Stimulated activated CD8-positive, alpha-beta memory T cell treated with anti-CD3 and anti-CD28 coated beads, Interleukin-15, amount 100 ng/mL, for 24 hours (primary cell): ENCODE results near the gene LAMB4.
"Not testable (repeated sequence)": the region's sequence is repeated elsewhere in the genome, so short reads cannot be mapped to it uniquely, and the experiment has no call there.

ENCODE experiments used
- DNase-seq: peaks from one replicate; pipeline ENCODE4 v3.0.0-alpha.2; 2020; ENCODE audit warnings: low read depth

Gene LAMB4

DNA sequence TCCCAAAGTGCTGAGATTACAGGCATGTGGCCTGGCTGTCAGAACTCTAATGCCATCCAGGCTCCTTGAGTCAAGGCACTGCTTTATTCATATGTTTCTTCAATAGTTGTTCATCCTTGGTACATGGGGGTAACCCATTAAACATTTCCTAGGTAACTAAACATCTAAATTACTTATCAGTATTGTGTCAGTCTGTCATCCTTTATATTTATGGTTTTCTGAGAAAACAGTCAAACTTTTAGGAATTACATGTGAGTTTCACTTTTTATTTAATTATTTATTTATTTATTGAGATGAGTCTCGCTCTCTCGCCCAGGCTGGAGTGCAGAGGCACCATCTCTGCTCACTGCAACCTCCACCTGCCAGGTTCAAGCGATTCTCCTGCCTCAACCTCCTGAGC is 81.7 kb downstream of the LAMB4 start:
- DNase-seq, result no peak

DNA sequence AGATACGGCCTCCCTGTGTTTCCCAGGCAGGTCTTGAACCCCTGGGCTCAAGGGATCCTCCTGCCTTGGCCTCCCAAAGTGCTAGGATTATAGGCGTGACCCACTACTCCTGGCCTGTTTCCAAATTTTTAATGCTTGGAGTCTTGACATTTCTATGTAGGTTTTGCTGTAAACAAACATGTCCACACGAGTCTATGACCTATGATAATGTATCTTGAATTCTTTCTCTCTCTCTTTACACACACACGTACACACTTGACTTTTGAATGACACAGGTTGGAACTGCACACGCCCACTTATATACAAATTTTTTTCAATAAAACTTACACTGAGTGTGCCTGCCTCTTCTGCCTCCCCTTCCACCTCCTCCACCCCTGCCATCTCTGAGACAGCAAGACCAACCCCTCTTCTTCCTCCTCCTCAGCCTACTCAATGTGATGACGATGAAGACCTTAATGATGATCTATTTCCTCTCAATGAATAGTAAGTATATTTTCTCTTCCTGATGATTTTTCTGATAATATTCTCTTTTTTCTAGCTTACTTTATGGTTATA is 83.1 kb downstream of the LAMB4 start:
- no peak for DNase-seq

DNA sequence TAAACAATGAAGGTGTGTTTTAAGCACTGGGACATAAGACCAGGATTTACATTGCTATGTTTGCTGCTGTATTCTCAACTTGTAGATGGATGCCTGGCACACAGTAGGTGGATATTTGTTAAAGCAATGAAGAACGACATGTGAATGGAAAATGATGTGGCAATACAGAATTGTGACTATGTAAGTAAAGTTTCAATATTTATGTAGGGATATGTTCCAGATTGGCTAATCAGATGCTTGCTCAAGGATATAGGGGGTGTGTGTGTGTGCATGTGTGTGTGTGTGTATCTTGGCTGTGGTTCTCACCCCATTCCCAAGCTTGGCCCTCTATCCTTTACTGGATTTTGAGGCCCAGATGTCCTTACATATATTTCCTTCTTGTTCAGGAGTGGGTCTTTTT is 84.5 kb downstream of the LAMB4 start:
- DNase-seq, result no peak

DNA sequence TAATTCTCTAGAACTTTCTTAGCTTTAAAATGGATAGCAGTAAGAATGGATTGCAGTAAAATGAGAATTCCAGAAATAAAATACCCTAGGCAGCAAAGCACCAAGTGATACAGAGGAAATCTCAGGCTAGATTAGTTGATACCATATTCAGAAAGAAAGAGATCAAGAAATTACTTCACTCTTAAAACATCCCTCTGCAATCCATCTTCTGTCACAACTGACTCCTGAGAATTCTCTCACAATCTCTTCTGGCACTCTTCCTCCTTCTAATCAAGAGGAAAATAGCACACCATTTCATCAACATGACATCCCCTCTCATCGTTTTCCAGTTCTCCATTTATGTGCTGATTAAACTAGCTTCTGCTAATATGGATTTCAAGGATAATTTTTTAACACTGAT is 85.0 kb downstream of the LAMB4 start:
- no peak for DNase-seq

DNA sequence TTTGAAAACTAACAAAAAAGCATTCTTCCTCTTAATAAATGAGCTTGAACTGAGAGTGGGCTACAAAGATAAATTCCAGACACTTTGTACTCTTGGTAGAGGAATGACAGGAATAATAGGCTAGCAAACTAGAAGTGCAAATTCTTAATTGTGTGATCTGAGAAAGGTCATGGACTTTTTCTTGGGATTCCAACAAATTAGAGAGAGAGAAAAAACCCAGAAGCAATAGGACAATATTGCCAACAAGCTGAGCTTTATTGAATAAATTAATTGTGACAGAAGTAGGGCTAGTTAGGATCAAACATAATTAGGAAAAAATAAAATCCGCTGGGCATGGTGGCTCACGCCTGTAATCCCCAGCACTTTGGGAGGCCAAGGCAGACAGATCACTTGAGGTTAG is 85.8 kb downstream of the LAMB4 start:
- no peak for DNase-seq

DNA sequence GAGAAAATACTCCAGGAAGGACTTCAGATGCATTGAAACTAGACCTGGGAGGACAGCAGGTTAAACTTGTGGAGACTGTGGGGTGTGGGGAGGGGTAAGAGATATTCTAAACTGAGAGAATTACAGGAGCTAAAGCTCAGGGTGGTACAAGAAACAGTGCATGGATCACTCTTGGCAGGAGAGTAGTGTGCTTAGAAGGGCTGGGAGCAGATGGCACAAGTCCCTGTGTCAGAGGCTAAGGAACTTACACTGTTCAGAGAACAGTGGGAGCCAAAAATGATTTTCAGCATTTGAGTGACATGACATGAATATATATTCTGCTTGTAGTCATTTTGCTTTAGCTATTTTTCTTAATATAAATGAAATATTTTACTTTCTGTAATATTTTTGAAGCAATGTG is 91.2 kb downstream of the LAMB4 start:
- no peak for DNase-seq

DNA sequence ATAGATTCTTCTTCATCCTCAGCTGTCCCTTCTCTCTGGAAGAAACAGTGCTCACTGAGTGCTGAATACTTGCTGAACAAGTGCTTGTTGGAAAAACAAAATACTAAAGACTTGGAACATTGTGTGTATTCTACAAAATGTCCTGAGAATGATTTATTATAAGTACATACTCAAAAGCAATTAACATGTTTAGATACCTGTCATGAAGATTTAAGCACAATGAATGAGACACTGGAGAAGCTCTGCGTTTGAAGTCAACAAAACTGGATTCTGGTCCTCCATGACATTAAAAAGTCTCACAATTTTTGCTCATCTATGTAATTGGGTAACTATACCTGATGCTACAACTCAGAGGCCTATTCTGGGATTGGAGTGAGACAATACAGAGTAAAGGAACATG is 92.4 kb downstream of the LAMB4 start:
- DNase-seq, result no peak

DNA sequence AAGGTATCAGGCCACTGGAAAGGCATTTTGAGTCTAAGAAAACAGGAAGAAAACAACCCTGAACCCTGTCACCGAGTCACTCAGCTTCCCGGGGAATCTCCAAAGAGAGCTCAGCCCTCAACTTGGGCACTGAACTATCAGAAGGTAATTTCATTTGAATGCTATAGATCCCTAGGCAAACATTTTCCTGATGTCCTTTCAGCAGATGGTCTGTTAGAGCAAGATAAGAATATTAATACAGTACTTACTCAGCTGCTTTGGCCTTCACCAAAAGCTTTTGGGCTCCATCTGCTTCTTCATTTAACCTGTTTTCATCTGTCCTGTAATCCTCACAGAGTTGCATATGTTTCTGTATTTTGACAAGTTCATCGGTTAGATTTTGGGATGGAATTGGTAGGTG is 93.0 kb downstream of the LAMB4 start:
- no peak for DNase-seq

DNA sequence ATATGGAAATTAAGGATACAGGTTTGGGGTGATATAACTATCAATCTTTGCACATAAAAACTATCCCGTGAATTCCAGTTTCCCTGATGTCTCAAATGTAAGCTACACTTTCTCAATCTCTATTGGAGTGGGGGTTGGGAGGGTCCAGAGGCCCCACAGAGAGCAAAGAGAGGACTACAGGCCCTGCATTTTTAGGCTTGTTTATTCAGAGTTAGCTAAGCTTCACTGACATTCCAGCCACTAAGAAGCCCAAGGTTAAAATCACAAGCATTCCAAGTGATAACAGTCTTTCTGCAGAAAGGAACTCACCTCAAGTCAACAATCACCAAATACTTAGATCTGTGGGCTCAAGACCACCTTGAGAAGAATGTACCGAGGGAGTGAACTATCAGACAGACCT is 95.6 kb downstream of the LAMB4 start:
- no peak for DNase-seq

DNA sequence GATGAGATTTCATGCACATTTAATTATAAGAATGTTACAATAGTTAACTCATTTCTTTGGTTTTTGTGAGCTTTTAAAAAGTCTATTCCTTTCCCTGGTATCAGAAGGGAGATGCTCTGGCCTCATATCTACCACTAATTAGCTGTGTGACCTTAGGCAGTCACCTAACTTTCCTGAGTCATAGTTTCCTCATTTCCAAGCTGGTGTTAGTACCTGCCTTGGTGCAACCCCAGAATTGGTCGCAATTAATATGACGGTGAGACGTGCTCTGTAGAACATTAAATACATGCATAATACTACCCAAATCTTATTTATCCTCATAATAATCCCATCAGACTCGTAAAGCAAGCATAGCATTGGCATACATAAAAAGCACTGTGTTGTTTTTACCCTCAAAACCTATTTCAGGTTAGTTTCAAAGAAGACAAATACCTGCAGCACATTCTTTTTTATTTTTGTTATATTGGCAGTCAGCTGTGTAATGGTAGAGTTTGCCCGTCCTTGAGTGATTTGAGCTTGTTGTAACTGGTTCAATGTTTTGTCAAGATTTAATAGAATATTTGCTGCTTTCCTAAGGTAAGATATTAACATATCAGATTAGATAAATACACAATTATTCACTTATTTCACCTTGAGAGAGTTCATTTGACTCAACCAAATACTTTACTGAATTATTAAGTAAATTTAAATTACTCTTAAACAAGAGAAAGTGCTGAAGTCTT is 96.2 kb downstream of the LAMB4 start:
- no peak for DNase-seq

DNA sequence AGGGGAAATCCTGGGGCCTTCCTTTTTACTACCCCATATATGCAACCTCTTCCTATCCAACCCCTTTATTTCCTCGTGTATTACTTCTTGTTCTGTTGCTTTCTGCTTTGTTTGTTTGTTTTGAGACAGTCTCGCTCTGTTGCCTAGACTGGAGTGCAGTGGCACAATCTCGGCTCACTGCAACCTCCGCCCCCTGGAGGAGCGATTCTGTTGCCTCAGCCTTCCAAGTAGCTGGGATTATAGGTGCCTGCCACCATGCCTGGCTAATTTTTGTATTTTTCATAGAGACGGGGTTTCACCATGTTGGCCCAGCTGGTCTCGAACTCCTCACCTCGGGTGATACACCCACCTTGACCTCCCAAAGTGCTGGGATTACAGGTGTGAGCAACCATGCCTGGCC is 96.9 kb downstream of the LAMB4 start:
- DNase-seq, result not testable (repeated sequence)

DNA sequence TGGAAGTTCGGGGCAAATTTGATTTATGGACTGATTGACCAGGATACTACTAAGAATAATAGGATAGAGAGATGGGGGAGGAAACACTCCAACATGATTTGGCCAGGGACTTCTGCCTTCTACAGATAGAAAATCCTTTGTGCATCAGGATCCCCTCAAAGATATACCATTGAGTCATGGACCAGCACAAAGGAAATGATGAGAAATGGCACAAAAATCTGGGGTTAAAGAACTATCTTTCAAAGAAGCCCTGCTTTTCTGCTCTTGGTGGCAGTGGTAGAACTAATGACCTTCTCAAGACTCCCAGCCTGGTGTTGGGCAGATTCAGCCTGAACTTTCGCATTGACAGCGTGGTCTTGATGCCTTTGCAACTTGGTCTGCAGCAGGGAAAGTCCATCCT is 99.6 kb downstream of the LAMB4 start:
- DNase-seq, result no peak

DNA sequence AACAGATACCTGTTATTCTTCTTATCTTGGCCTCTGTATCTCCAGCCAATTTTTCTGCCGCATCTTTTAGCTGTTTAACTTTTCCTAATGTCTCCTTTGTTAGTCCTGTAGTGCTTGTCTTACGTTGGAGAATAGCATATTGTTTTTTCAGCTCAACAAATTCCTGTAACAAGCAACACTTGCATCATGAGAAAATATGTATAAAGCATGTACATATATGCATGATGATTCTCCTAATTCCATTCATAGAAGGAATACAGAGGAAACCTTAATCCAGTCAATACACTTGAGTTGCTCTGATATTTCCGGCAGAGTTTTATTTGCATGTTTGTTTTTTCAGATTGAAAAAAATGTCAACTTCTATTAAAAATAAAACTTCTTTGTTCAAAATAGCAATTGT is 101.1 kb downstream of the LAMB4 start:
- DNase-seq, result no peak

DNA sequence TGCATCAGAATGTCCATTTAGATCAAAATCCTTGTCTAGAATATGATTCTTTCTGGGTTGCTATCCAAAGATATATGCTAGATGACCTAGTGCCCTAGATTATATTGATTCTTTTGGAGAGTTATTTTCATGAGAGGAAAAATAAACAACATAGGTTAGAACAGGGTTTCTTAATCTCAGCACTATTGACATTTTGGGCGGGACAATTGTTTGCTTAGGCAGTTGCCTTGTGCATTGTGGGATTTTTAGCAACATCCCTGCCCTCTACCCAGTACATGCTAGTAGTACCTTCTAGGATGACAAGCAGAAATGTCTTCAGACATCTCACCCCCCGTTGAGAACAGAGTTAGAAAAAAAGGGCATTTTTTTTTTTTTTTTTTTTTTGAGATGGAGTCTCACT is 102.0 kb downstream of the LAMB4 start:
- DNase-seq, result no peak

DNA sequence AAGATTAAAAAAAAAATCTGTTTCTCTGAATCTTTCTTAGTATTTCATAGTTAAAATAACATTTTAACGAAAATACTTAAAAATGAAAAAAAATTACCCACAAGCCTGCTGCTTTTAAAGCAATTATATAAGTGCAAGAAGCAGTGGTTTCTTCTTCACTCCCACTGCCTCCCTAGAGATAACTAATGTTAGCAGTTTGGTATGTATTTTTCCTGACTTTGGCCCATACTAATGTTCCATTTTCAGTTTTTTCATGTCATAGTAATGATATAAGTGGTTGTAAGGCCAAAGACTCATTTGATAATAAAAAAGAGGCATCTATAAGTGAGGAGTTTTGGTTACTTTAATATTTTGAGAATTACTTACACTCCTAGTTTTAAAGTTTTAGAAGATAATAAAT is 102.9 kb downstream of the LAMB4 start:
- no peak for DNase-seq

DNA sequence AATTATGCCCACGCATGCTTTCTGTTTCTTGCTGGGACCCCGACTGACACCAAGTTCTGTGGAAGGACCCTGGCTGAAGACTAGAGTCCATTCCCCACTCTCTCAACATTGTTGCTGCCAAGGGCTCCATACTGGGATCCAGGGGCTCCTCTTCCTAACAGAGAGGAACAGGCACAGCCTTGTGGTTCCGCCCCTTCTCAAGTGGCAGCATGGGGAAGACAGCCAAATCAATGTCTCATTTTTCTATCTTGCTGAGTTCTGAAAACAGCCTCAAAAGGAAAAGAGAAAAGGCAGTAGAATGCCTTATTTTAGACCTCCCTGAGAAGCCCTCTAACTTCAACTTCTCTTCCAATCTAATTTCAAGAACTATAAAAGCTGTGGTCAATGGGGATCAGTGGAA is 103.5 kb downstream of the LAMB4 start:
- no peak for DNase-seq

DNA sequence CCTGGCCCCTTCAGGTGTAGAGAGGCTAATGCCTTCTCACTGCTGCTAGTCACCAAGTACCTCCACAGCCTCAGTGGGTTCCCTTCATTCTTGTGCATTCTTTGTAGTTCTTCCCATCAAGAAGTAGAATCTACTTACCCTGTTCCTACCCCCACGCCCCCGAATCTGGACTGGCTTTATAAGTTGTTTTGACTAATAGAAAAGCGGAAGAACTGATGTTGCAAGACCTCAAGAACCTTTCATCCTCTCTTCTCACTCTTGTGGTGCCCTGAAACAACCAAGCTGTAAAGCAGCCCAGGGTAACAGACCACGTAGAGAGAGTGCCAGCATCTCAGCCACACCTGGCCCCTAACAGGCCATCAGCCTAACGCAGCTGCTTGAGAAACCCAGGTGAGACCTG is 104.0 kb downstream of the LAMB4 start:
- no peak for DNase-seq

DNA sequence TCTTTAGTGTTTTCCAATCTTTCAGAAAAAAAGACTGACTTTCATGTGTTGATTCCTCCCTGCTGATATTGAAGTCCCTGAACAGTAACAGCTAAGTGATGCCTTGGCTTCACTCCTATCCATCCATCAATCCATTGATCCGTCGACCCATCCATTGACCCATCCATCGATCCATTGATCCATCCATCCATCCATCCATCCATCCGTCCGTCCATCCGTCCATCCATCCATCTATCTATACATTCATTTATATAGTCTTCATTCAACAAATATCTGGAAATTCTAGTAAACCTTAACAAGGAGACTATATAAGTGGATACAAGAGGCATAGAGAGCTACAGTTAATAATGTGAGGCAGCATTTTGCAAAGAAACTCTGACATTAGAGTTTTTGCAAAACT is 105.6 kb downstream of the LAMB4 start:
- no peak for DNase-seq

DNA sequence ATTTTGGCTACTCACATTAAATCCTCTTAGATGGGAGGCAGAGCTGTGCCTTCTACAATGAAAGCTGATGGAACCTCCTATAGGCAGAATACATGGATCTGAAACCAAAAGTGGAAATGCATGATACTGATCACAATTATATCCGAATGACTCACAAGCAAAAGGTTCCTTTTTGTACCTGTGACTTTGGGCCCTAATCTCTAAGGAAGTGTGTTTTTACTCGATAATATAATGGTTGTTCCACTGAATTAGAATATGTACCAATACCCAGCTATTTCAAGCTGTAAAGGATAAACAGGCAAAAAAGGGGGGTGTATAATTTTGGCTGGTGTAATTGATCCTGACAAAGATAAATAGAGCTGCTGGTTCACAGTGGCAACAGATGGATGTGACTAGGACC is 109.6 kb downstream of the LAMB4 start:
- DNase-seq, result no peak

DNA sequence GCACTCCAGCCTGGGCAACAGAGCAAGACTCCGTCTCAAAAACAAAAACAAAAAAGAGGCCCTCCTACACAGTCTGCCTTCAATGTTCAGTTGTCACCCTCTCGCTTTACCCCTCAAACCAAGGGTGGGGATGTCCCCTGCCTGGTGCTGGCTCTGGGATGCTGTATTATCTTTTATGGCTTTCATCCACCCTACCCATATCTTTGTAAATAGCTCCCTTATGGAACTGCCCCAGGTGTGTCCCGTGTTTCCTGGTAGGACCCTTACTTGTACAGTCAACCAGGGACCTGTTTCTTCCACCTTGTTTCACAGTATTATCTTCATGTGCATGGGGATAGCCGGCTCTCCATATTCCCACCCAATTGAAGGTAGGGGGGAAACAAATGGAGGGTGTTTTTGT is 111.5 kb downstream of the LAMB4 start:
- DNase-seq, result no peak

DNA sequence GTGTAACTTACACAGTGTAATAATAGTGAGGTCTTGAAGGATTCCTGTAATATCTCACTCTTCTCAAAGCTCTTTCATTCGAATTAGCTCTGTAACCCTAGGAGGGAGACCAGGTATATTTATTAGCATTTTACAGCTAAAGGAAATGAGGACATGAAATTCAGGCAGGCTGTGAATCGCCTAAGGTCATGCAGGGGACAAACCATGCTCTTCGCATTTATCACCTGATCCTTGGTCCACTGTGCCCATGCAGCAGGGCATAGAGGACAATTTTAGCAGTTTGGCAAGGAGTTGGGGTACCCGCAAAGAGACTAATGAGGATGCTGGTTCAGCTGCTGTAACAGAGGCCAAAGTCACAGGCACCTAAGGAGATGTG is 112.4 kb downstream of the LAMB4 start:
- DNase-seq, result no peak

DNA sequence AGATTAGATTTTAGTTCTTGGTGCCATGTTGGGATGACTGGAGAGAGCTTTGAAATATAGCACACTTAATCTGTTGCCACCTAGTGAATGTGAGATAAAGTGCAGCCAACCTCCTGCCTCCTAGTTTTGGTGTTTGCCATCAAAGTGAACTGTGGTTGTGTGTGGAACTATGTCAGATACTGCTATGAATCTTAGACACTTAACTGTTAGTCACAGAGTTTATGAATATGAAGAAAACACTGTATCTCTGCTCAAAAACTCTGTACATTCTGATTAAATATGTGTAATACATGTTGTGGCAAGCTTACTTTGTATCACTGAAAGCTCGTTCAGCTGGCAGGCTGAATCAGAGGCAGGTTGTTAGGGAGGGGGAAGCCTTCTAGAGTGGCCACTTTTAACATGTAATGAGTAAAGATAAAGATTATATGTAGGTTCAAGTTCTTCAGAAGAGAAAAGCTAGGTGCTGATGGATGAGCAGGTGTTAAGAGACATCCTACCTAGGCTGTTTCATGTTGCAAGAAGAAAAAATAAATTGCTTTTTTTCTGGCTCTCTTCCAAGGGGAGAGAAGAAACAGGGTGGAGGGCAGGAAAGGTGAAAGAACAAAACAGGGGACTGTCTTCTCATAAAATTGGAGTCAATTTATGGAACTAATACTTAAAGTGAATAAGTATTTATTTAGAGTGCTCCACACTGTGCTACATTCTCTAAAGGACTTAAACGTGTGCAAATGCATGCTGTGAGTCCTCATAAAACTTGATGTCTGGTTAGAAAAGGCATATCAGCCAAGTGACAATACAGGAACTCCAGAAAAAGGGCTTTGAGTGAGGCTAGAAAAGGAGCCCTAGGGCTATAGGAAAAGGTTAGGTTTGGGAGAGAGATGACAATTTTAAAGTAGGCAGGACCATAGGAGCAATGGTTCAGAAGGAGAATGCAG is 113.1 kb downstream of the LAMB4 start:
- no peak for DNase-seq

DNA sequence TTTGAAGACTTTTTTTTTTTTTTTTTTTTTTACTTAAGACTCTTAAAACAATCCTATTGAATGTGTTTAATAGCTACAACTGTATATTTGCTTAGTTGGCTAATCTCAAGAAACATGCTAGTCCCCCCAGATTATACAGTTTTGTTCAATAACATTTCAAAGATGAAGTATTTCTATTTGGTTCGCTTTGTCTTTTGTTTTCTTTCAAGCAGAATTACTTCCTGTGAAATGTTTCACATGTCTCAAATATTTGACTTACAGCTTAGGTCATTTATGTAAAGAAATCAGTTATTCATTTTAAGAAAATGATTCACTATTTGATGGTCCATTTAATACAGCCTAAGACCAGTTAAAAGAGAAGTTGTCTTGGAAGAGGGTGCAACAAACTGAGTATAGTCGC is 114.4 kb downstream of the LAMB4 start:
- no peak for DNase-seq
